HCT116 (cell line): Measurements from ENCODE around the gene SEMA3B. TPM values are rescaled to one million over a fixed set of nuclear protein-coding genes. Genes with fewer than 3 reads are reported as not detected.

Experiments
- ATAC-seq: fragments of 200-7000 bp; cut with Tn5 transposase; 2 replicates; pipeline ENCODE4 v1.9.1; 2020; ENCODE audit warnings: mild to moderate bottlenecking, moderate library complexity
- BruUV-seq: library from RNA; stranded (reverse); fragments of 400-500 nt; replicated peaks from 2 replicates; lab custom pipeline; 2021; lab: Mats Ljungman, UMichigan
- CTCF ChIA-PET: fragments of 300-600 bp; sonication (Branson Sonifier 250); formaldehyde crosslinking; loops from one replicate; lab custom pipeline; 2021; ENCODE audit warnings: antibody characterized with exemption; lab: Charles Lee
- POLR2A ChIA-PET: fragments of 300-600, 350-600 bp; sonication (Branson Sonifier 250); formaldehyde crosslinking; loops from one replicate; lab custom pipeline; 2021; ENCODE audit warnings: antibody characterized with exemption; lab: Charles Lee
- RAD21 ChIA-PET, 2 experiments: fragments of 300-600 bp; sonication (Branson Sonifier 250); formaldehyde crosslinking; loops; one replicate each; lab custom pipeline; 2023; ENCODE audit warnings: low total read pairs in 2 of 2; ENCODE audit not compliant: uncharacterized antibody in 2 of 2, unreplicated experiment in 2 of 2, low non-redundant PET in 1 of 2; lab: Charles Lee
- DNase-seq: peaks from one replicate; pipeline ENCODE4 v3.0.0-alpha.2; 2010; ENCODE audit warnings: low read depth, low spot score
- H2AFZ ChIP-seq: fragments of 200-600 bp; shearing (Covaris generic), sonication (generic); 2 replicates; pipeline ENCODE4 v1.6.1; 2017; ENCODE audit warnings: low read depth, mixed run types, mixed read lengths, antibody characterized with exemption, low read length; ENCODE audit not compliant: poor library complexity, severe bottlenecking
- H3K27ac ChIP-seq: 2 replicates; pipeline ENCODE4 v1.5.1; 2012; ENCODE audit warnings: low read depth, low read length
- H3K27me3 ChIP-seq: fragments of 200-600 bp; sonication (generic); 2 replicates; pipeline ENCODE4 v1.6.1; 2016; ENCODE audit warnings: mixed run types, low read length, mixed read lengths; ENCODE audit not compliant: insufficient read depth
- H3K36me3 ChIP-seq, 2 experiments: fragments of 200-500 bp in 1 of 2; fragments of 200-600 bp in 1 of 2; sonication (Bioruptor generic) in 1 of 2; sonication (generic) in 1 of 2; 2 replicates each; pipeline versions ENCODE4 v1.5.1 to v1.6.1; 2014 to 2016; ENCODE audit warnings: low read length in 2 of 2, inconsistent platforms in 1 of 2, mixed read lengths in 1 of 2, mixed run types in 1 of 2; ENCODE audit not compliant: insufficient read depth in 2 of 2, control insufficient read depth in 1 of 2
- H3K4me1 ChIP-seq, 2 experiments: fragments of 200-600 bp in 1 of 2; sonication (generic) in 1 of 2; 2 replicates each; pipeline versions ENCODE4 v1.5.1 to v1.6.1; 2012 to 2017; ENCODE audit warnings: low read length in 2 of 2, inconsistent platforms in 1 of 2, mild to moderate bottlenecking in 1 of 2, mixed read lengths in 1 of 2, mixed run types in 1 of 2, moderate library complexity in 1 of 2; ENCODE audit not compliant: insufficient read depth in 2 of 2, control insufficient read depth in 1 of 2
- H3K4me2 ChIP-seq: fragments of 200-600 bp; sonication (generic); 2 replicates; pipeline ENCODE4 v1.6.1; 2017; ENCODE audit warnings: mixed run types, low read length, mixed read lengths
- H3K4me3 ChIP-seq, 2 experiments: fragments of 200-600 bp in 1 of 2; sonication (generic) in 1 of 2; replicated peaks in 1 of 2; 2 replicates each; pipeline ENCODE4 v1.5.1; 2011 to 2016; ENCODE audit warnings: low read length in 2 of 2, control low read depth in 1 of 2, low read depth in 1 of 2, mild to moderate bottlenecking in 1 of 2, mixed read lengths in 1 of 2, mixed run types in 1 of 2
- H3K79me2 ChIP-seq: fragments of 200-600 bp; sonication (generic); 2 replicates; pipeline ENCODE4 v1.6.1; 2017; ENCODE audit warnings: mild to moderate bottlenecking, mixed run types, low read length, moderate library complexity, mixed read lengths; ENCODE audit not compliant: insufficient read depth
- H3K9ac ChIP-seq: fragments of 200-600 bp; sonication (generic); 2 replicates; pipeline ENCODE4 v1.6.1; 2016; ENCODE audit warnings: low read length, mixed read lengths
- H3K9me2 ChIP-seq: fragments of 200-600 bp; sonication (generic), shearing (Covaris generic); 2 replicates; pipeline ENCODE4 v1.6.1; 2017; ENCODE audit warnings: mixed run types, mild to moderate bottlenecking, moderate library complexity; ENCODE audit not compliant: insufficient read depth
- H3K9me3 ChIP-seq, 2 experiments: fragments of 200-500 bp in 1 of 2; fragments of 200-600 bp in 1 of 2; sonication (Bioruptor generic) in 1 of 2; sonication (generic) in 1 of 2; 2 replicates each; pipeline ENCODE4 v1.6.1; 2014 to 2017; ENCODE audit warnings: low read length in 2 of 2, mixed read lengths in 2 of 2, inconsistent platforms in 1 of 2, low read depth in 1 of 2, mild to moderate bottlenecking in 1 of 2, mixed run types in 1 of 2, moderate library complexity in 1 of 2; ENCODE audit not compliant: control insufficient read depth in 1 of 2, insufficient read depth in 1 of 2
- H4K20me1 ChIP-seq: fragments of 200-600 bp; sonication (generic), shearing (Covaris generic); 2 replicates; pipeline ENCODE4 v1.6.1; 2017; ENCODE audit warnings: mixed run types, mild to moderate bottlenecking, moderate library complexity; ENCODE audit not compliant: insufficient read depth
- CBX3 ChIP-seq: IDR thresholded peaks from 2 replicates; pipeline ENCODE4 v1.6.1; 2012; ENCODE audit warnings: low read depth
- CEBPB ChIP-seq: IDR thresholded peaks from 2 replicates; pipeline ENCODE4 v1.6.1; 2012; ENCODE audit warnings: low read depth
- EZH2 ChIP-seq: fragments of 200-600 bp; sonication (generic); IDR thresholded peaks from 2 replicates; pipeline ENCODE4 v1.6.1; 2017; ENCODE audit warnings: antibody characterized with exemption, mixed run types
- EZH2phosphoT487 ChIP-seq: fragments of 200-600 bp; IDR thresholded peaks from 2 replicates; pipeline ENCODE4 v1.6.1; 2018; ENCODE audit warnings: antibody characterized with exemption, borderline replicate concordance
- JUND ChIP-seq: IDR thresholded peaks from 2 replicates; pipeline ENCODE4 v1.6.1; 2012
- POLR2A ChIP-seq: IDR thresholded peaks from 2 replicates; pipeline ENCODE4 v1.7.0; 2011; ENCODE audit warnings: borderline replicate concordance; ENCODE audit not compliant: insufficient read depth, insufficient read length; ENCODE audit errors: extremely low read depth
- POLR2AphosphoS5 ChIP-seq: IDR thresholded peaks from 2 replicates; pipeline ENCODE4 v1.6.1; 2011; ENCODE audit warnings: mild to moderate bottlenecking, low read depth, low read length, moderate library complexity
- SIN3A ChIP-seq: IDR thresholded peaks from 2 replicates; pipeline ENCODE4 v1.6.1; 2012; ENCODE audit warnings: low read depth
- SP1 ChIP-seq: IDR thresholded peaks from 2 replicates; pipeline ENCODE4 v1.6.1; 2012; ENCODE audit warnings: low read depth
- TCF7L2 ChIP-seq: IDR thresholded peaks from 2 replicates; pipeline ENCODE4 v1.7.0; 2011; ENCODE audit warnings: borderline replicate concordance, inconsistent platforms; ENCODE audit not compliant: insufficient read depth, insufficient read length; ENCODE audit errors: extremely low read depth
- intact Hi-C: fragments of 100-400 bp; cut with micrococcal nuclease; formaldehyde crosslinking; loops from 2 replicates; pipeline ENCODE4 v1.10.0; 2022
- total RNA-seq: library from RNA; stranded (reverse); gene quantifications from one replicate; pipeline ENCODE4 v1.2.1, GENCODE V29; 2021; ENCODE audit not compliant: unreplicated experiment
- TF ChIP-seq, protein P1 (sequence below): IDR thresholded peaks from 2 replicates; pipeline ENCODE4 v1.6.1; 2012; ENCODE audit warnings: low read depth
- TF ChIP-seq, protein P2 (sequence below): IDR thresholded peaks from 2 replicates; pipeline ENCODE4 v1.6.1; 2011; ENCODE audit warnings: mild to moderate bottlenecking, low read length, moderate library complexity; ENCODE audit not compliant: insufficient replicate concordance; ENCODE audit errors: extremely low read depth
- TF ChIP-seq, protein P3 (sequence below): IDR thresholded peaks from 2 replicates; pipeline ENCODE4 v1.6.1; 2012

The SEMA3B gene
- total RNA-seq, 1 experiment from 2014 or later = 46.2 TPM

DNA sequence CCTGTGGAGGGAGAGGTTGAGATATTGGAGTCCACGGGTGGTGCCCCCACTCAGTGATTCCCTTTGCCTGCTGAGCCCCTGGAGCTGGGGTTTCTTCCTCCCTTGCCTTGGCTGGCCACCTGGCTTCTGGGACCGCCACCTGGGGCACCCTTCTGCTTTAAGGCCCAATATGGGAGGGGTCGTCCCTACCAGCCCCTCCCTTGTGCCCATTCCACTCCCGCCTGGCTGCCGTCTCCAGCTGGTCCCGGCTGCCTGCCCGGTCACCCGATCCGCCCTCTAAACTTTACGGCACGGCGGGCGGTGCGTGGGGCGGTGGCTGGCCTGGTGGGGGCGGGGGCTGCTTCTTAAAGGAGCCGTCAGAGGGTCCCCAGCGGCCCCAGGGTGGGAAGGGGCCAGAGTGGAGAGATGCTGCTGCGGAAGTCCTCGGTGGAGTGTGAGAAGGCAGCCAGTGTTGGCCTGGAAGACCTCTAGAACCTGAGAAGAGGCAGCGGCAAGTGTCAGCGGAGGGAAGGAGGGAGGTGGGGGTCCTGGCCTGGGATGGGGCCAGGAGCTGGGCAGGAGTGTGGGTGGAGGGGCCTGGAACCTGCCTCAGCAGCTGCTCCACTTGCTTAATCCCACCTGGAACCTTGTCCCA is 1.6 kb upstream of the SEMA3B start:
- no peaks in the 10 kb centered on the region for H3K27me3 ChIP-seq
- peak overlapping the region; percentile 88; the same call in 1 of the 2 replicates for H3K27ac ChIP-seq
- H3K4me2 ChIP-seq = peak overlapping the region; percentile 80
- no TSS peak for BruUV-seq
- H3K4me3 ChIP-seq = peak overlapping the region; percentile 56 to 60
- H4K20me1 ChIP-seq = no peaks in the 10 kb centered on the region
- ATAC-seq = no peak
- H2AFZ ChIP-seq = no peak overlapping the region
- CTCF ChIA-PET = interaction anchor here (1.0 to 1.6 kb wide), 4 partner anchors 21 to 73 kb away, joined by 3 to 6 read pairs (median 5); partner anchors contain the start of gene GNAI2
- no peaks in the 10 kb centered on the region for H3K9me2 ChIP-seq
- POLR2A ChIA-PET = interaction anchor here (1.1 to 1.4 kb wide), 2 partner anchors 21 to 32 kb away, joined by 3 to 5 read pairs; partner anchors contain the start of gene GNAI2
- TF ChIP-seq POLR2AphosphoS5 = peak; percentile 77
- TF ChIP-seq TCF7L2 = peak; percentile 20
- TF ChIP-seq EZH2 = no peak
- no peak for TF ChIP-seq CEBPB
- TF ChIP-seq SIN3A = no peak
- TF ChIP-seq, all 23 proteins: peak for 2
- no peak for DNase-seq
- Histone ChIP-seq H3K36me3 (no peaks in the 10 kb centered on the region), H3K9me3 (no peaks in the 10 kb centered on the region), H3K9ac (peak overlapping the region; percentile 62), H3K79me2 (no peaks in the 10 kb centered on the region), H3K4me1 (peaks cover 81 to 95% of the 10 kb centered on the region in 2 experiments)
- RAD21 ChIA-PET = no interaction called here
- intact Hi-C loops = no loop called here

DNA sequence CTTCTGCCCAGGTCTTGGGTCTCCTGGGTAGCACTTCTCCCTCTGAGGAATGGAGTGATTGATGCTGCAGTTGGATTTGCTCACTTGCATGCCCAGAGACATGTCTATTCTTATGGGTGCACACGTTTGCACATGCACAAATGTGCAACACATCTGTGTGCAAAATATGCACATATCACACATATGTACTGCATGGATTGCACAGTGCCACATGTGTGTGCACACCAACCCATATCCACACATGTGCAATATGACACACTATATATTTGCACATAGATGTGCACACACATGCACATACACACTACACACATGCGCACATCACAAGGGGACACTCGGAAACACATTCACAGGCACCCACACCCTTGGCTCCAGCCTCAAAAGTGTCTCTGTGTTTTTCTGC is 671 bp upstream of the SEMA3B start:
- Histone ChIP-seq H3K9me3 (no peaks in the 10 kb centered on the region), H3K27me3 (no peaks in the 10 kb centered on the region), H2AFZ (no peak overlapping the region), H3K4me2 (peak overlapping the region; percentile 80), H3K9me2 (no peaks in the 10 kb centered on the region), H3K9ac (peak overlapping the region; percentile 62), H3K79me2 (no peaks in the 10 kb centered on the region), H3K4me3 (no peak overlapping the region; a peak in 1 of 4 replicates), H3K36me3 (no peaks in the 10 kb centered on the region), H3K27ac (peak overlapping the region; percentile 88), H3K4me1 (peaks cover 82 to 95% of the 10 kb centered on the region in 2 experiments), H4K20me1 (no peaks in the 10 kb centered on the region)
- intact Hi-C loops = loop anchor here (1.0 kb wide), 1 partner anchor 41 kb away; no protein-coding TSS in a partner anchor
- ChIA-PET POLR2A (interaction anchor here (1.1 kb wide), 1 partner anchor 33 kb away, joined by 5 read pairs; the partner anchor contains the start of gene GNAI2), RAD21 (no interaction called here), CTCF (interaction anchor here (1.6 kb wide), 1 partner anchor 33 kb away, joined by 5 read pairs; the partner anchor contains the start of gene GNAI2)
- ATAC-seq (no peak), DNase-seq (no peak)
- no TSS peak for BruUV-seq
- TF ChIP-seq, protein P1, sequence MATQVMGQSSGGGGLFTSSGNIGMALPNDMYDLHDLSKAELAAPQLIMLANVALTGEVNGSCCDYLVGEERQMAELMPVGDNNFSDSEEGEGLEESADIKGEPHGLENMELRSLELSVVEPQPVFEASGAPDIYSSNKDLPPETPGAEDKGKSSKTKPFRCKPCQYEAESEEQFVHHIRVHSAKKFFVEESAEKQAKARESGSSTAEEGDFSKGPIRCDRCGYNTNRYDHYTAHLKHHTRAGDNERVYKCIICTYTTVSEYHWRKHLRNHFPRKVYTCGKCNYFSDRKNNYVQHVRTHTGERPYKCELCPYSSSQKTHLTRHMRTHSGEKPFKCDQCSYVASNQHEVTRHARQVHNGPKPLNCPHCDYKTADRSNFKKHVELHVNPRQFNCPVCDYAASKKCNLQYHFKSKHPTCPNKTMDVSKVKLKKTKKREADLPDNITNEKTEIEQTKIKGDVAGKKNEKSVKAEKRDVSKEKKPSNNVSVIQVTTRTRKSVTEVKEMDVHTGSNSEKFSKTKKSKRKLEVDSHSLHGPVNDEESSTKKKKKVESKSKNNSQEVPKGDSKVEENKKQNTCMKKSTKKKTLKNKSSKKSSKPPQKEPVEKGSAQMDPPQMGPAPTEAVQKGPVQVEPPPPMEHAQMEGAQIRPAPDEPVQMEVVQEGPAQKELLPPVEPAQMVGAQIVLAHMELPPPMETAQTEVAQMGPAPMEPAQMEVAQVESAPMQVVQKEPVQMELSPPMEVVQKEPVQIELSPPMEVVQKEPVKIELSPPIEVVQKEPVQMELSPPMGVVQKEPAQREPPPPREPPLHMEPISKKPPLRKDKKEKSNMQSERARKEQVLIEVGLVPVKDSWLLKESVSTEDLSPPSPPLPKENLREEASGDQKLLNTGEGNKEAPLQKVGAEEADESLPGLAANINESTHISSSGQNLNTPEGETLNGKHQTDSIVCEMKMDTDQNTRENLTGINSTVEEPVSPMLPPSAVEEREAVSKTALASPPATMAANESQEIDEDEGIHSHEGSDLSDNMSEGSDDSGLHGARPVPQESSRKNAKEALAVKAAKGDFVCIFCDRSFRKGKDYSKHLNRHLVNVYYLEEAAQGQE = no peak
- TF ChIP-seq POLR2A = no peak
- no peak for TF ChIP-seq SIN3A
- TF ChIP-seq, protein P2, sequence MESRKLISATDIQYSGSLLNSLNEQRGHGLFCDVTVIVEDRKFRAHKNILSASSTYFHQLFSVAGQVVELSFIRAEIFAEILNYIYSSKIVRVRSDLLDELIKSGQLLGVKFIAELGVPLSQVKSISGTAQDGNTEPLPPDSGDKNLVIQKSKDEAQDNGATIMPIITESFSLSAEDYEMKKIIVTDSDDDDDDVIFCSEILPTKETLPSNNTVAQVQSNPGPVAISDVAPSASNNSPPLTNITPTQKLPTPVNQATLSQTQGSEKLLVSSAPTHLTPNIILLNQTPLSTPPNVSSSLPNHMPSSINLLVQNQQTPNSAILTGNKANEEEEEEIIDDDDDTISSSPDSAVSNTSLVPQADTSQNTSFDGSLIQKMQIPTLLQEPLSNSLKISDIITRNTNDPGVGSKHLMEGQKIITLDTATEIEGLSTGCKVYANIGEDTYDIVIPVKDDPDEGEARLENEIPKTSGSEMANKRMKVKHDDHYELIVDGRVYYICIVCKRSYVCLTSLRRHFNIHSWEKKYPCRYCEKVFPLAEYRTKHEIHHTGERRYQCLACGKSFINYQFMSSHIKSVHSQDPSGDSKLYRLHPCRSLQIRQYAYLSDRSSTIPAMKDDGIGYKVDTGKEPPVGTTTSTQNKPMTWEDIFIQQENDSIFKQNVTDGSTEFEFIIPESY = no peak
- TF ChIP-seq TCF7L2 = no peak
- TF ChIP-seq EZH2phosphoT487 = no peak
- TF ChIP-seq CBX3 = no peak
- TF ChIP-seq SP1 = no peak
- TF ChIP-seq JUND = no peak
- TF ChIP-seq, protein P3, sequence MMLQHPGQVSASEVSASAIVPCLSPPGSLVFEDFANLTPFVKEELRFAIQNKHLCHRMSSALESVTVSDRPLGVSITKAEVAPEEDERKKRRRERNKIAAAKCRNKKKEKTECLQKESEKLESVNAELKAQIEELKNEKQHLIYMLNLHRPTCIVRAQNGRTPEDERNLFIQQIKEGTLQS = no peak
- no peak for TF ChIP-seq POLR2AphosphoS5
